K562 (cell line): ENCODE measurements around the gene ASGR1.

Experiments
- ARID2 ChIP-seq: fragments of 450-650 bp; IDR thresholded peaks from 2 replicates; pipeline ENCODE4 v1.6.1; 2017; ENCODE audit warnings: antibody characterized with exemption, mild to moderate bottlenecking
- ZNF586 ChIP-seq: fragments of 450-650 bp; formaldehyde crosslinking; conservative IDR thresholded peaks from 2 replicates; pipeline ENCODE4 v1.4.0; 2020; ENCODE audit warnings: mild to moderate bottlenecking, moderate library complexity
- TF ChIP-seq, protein P1 (sequence below): sonication (generic); formaldehyde crosslinking; IDR thresholded peaks from 2 replicates; pipeline ENCODE4 v1.8.0; 2022; ENCODE audit warnings: mild to moderate bottlenecking, missing genetic modification reagents, borderline replicate concordance

DNA sequence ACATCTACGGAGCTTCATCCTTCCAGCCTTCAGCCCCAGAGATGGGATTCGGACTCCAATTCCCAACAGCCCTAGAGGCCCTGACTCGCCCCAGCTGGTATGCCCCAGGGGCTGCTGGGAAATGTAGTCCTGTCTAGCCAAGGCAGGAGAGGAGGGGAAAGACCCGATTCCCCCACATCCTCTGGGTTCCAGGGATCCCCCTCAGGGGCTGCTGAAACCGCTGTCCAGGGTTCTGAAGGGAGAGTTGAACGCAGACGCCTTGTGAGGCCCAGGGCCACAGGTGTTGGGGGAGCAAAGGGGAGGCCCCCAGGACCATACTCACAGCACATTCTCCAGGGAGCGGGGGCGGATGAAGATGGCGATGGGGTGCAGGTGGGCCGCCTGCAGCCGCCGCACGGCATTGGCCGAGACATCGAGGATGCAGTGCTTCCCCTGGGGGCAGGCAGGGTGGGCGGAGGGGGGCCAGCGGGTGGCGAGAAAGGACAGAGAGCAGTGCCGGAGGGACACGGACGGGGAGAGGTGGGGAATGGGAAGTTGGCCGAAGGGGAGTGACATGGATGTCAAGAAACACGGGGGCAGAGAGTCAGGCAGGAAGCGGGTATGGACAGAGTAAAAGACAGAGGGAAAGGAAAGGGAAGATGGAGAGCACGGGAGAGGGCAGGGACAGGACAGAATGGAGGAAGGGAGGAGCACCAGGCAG, 12.6 kb upstream of the ASGR1 start:
- TF ChIP-seq ZNF586 (CRISPR knock-in tag) (no peak), ARID2 (no peak)
- TF ChIP-seq, protein P1, sequence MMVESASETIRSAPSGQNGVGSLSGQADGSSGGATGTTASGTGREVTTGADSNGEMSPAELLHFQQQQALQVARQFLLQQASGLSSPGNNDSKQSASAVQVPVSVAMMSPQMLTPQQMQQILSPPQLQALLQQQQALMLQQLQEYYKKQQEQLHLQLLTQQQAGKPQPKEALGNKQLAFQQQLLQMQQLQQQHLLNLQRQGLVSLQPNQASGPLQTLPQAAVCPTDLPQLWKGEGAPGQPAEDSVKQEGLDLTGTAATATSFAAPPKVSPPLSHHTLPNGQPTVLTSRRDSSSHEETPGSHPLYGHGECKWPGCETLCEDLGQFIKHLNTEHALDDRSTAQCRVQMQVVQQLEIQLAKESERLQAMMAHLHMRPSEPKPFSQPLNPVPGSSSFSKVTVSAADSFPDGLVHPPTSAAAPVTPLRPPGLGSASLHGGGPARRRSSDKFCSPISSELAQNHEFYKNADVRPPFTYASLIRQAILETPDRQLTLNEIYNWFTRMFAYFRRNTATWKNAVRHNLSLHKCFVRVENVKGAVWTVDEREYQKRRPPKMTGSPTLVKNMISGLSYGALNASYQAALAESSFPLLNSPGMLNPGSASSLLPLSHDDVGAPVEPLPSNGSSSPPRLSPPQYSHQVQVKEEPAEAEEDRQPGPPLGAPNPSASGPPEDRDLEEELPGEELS (CRISPR knock-in tag): no peak
